Islet precursor cell (in vitro differentiated cells): ENCODE measurements around the gene DACT3.
A peak's percentile ranks its signal among the peaks of the same experiment; 100 is the strongest.

Experiments used
- DNase-seq: peaks from one replicate; pipeline ENCODE4 v3.0.0-alpha.2; 2018

Gene DACT3, protein sequence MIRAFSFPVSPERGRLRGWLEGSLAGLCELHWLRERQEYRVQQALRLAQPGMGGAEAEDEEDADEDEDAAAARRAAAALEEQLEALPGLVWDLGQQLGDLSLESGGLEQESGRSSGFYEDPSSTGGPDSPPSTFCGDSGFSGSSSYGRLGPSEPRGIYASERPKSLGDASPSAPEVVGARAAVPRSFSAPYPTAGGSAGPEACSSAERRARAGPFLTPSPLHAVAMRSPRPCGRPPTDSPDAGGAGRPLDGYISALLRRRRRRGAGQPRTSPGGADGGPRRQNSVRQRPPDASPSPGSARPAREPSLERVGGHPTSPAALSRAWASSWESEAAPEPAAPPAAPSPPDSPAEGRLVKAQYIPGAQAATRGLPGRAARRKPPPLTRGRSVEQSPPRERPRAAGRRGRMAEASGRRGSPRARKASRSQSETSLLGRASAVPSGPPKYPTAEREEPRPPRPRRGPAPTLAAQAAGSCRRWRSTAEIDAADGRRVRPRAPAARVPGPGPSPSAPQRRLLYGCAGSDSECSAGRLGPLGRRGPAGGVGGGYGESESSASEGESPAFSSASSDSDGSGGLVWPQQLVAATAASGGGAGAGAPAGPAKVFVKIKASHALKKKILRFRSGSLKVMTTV

GRCh38 chr19:46661020-46661731 is at the start of gene DACT3:
TSS of gene DACT3 (minus strand) at chr19:46661182. CDS start at chr19:46661064, 118 bp downstream.
- peak; percentile 100 for DNase-seq

DNA sequence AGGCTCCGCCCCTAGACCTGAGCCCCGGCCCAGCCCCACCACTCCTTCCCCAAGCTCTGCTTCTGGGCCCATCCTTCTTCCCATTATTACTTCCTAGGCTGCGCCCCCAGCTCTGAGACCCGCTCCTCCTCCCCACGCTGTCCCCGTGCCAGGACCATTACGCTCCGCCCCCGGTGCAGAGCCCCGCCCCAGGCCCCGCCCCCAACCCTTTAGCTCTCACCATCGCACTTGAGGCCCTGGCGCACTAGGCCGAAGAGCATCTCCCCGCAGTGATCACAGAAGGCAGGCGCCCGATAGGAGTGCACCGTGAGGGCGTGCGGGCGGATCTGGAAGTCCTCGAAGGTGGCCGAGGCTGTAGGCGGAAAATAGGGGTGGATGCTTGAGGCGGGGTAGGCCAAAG is 49.7 kb upstream of the DACT3 start:
- DNase-seq: no peak

DNA sequence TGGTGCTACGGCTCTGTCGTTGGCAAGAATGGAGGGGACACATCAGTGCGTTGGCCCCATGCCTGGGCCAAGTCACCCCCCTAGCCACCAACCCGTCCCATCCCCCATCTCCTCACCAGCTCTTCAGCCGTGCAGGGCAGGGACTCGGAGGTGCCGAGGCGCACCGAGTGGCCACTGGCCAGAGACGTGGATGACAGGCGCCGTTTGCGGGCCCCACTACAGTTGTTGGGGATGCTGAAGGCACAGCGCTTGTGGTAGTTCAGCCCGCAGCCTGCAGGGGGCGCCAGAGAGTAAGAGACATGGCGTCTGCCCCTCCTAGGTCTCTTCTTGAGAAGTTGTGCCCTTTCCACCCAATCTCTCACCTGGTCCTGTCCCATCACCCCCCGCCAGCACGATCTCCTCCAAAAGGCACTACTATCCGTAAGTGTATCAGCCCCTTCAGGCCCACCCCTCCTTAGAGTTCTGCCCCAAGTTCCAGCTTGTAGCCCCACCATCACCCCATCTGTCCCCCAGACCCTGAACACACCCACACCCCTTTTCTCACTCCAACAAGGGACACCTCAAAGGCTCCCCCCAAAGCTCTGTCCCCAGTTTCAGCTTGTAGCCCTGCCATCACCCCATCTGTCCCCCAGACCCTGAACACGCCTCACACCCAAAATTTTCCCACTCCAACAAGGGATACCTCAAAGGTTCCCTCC is 43.5 kb upstream of the DACT3 start:
- DNase-seq: peak; percentile 74

DNA sequence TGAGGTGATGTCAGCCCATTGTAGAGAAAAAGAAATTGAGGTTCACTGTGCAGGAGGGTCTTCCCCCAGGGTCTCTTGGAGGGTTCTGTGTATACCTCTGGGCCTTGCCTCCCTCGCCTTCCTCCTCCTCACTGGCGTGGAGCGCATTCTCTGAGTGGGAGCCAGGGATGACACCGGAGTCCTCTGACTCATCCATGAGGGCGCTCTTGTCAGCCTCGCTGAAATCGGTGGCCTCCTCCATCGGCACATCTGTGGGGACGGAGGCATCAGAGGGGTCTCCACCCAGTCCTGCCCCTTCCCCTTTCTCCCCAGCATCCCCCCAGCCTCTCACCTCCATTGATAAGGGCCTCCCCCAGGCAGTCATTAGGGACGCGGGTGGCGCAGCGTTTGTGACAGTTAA is 39.7 kb upstream of the DACT3 start:
- DNase-seq: no peak

DNA sequence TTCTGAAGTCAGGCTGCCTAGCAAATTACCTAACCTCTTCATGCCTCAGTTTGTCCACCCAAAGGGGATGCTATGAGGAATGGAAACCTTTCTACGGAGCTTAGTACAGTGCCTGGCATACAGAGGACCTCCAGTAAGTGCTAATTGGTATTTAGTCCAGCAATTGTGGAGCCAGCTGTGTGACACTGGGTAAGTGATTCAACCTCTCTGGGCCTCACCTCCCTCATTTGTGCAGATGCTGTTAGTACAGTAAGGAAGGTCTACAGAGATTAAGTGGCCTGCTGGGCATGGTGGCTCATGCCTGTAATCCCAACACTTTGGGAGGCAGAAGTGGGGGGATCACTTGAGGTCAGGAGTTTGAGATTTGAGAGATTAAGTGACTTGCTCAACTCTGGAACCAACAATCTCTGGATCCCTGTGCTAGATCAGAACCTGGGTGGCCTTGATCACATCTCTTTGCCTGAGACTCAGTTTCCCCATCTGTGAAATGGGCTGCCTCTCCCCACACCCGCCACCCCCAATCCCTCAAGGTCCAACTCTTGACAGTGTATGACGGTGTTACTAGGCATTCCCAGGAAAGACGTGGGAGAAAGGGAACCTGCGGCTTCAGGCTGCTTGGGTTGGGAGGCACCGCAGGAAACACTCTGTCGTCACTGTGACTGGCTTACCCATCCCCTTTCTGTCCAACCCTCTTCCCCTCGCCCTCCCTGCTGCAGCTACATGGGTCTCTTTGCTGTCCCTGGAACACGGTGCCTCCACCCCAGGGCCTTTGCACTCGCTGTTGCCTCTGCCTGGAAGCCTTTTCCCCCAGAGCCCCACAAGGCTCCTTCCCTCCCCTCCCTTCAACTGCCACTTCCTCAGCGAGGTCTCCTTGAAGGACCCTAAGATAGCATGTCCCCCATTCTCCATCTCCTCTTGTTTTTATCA is 37.7 kb upstream of the DACT3 start:
- no peak for DNase-seq

DNA sequence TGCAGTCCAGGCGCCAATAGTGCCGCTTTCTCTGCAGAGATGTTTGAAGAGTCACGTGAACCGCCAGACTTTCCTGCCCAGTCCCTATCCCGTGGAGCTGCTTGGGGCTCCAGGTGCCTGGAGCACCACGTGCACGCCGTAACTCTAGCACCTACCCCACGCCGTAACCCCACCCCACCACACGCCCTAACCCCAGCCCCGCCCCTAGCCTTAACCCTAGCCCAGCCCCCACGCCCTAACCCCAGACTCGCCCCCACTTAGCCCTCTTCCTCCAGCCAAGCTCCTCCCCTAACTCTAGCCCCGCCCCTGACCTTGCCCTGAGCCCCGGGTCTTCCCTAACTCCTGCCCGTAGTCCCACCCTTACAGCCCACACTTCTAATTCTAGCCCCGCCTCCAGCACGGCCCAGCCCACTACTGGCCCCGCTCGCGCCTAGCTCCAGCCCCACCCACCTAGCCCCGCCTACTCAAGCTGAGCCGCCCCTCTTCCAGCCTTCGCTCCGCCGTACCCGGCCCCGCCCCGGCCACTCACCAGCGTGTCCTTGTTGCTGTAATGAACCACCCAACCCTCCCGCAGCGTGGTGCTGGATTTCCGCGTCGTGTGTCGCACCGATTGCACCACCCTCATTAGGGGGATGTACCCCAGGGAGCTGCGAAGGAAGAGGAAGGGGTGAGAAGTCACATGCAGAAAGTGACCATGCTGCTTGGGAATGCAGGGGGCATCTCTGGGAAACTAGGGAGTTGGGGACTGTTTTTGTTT is 36.4 kb upstream of the DACT3 start:
- DNase-seq: peak; percentile 99

- DNase-seq: no peak
Observed at GRCh38 chr19:46696866-46697203, 35.9 kb upstream of the DACT3 start.

DNA sequence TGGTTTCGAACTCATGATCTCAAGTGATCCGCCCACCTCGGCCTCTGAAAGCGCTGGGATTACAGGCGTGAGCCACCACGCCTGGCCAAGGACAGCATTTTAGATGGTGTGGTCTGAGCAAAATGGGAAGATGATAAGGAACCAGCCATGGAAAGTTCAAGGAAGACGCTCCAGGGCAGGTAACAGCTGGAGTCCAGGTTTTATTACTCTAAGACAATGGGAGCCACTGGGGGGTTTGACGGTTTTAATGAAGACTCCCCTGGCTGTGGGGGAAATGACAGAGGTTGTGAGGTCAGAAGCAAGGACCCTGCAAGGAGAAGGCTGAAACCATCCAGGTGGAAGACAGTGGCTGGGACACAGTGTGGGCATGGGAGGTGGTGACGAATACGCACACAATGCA is 35.1 kb upstream of the DACT3 start:
- DNase-seq: no peak

DNA sequence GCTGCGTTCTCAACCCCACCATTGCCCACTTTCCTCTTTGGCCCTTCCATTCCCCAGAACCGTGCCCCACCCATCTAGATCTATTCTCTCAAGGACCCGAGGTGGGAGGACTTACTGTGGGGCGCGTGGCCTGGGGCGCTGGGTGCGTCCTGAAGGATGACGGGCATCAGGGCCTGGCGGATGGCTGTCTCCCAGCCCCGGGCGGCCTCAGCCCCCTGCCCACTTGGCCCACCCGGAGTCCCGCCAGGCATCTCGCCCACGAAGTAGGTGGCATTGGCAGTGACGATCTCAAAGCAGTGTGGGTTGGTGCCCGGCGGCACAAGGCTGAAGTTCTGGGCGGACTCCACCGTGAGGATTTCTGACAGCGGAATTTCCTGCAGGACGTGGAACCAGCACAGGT is 32.8 kb upstream of the DACT3 start:
- DNase-seq: no peak

GRCh38 chr19:46692918-46693722 is 32.1 kb upstream of the DACT3 start:
- no peak for DNase-seq

DNA sequence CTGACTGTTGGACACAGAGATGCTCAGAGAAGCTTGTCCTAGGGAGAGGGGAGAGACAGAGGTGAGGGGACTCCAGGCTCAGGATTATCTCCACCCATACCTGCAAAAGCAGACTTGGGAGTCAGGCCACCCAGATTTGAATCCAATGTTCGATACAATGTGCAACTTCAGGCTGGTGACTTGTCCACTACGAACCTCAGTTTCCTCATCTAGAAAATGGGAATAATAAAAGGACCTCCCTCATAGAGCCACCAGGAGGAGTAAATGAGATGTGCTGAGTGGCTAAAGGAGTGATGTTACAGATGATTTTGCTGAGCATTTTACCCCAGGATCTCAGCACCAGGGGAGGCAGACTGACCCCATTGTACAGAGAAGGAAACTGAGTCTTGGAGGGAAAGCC is 31.0 kb upstream of the DACT3 start:
- no peak for DNase-seq

DNA sequence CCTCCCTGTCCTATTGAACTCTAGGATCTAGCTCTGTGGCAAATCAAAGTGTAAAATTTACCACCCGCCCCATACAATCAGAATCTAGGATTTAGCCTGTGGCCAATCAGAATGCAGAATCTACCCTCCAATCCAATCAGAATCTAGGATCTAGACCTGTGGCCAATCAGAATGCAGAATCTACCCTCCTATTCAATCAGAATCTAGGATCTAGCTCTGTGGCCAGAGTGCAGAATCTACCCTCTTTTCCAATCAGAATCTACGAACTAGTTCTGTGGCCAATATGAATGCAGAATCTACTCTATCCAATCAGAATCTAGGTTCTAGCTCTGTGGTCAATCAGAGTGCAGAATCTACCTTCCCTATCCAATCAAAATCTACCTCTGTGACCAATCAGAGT is 30.1 kb upstream of the DACT3 start:
- no peak for DNase-seq

DNA sequence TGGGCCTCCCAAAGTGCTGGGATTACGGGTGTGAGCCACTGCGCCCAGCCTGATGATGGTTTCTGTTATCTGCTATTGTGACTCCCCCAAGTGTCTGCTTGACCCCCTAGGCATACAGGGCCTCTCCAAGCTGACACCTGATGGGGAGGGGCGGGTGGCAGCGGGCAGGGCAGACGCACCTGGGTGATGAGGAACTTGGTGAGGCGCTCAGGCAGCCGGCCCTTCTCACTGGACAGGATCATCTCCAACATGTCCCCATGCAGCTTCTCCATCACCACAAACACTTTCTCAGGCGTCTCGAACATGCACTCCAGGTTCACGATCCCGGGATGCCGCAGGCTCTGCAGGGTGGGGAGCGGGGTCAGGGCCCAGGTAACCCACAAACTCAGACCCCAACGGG is 28.4 kb upstream of the DACT3 start:
- DNase-seq: no peak

DNA sequence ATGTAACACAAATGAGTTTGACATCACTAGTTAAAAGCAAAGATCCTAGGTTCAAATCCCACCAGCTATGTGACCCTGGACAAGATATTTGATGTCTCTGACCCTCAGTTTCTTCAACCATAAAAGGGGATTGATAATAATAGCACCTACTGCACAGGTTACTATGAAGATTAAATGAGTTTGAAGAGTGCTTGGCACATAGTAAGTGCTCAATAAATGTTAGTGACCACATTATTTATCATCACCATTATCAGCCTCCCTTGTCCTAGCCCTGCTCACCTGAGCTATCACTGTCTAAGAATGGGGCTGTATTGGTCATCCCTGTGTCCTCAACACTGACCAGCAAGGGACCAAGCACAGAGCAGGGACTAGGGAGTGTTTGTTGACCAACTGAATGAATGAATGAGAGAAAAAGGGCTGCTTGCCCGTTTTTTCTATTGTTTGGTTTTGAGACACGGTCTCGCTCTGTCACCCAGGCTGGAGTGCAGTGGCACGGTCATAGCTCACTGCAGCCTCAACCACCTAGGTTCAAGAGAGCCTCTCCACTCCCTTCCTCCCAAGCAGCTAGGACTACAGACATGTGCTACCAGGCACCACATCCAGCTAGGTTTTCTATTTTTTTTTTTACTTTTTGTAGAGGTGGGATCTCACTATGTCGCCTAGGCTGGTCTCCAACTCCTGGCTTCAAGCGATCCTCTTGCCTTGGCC is 26.6 kb upstream of the DACT3 start:
- DNase-seq: no peak

- no peak for DNase-seq
Observed at GRCh38 chr19:46685189-46685588, 24.2 kb upstream of the DACT3 start.

- DNase-seq: peak; percentile 71
Observed at GRCh38 chr19:46678110-46678732, 17.2 kb upstream of the DACT3 start.

DNA sequence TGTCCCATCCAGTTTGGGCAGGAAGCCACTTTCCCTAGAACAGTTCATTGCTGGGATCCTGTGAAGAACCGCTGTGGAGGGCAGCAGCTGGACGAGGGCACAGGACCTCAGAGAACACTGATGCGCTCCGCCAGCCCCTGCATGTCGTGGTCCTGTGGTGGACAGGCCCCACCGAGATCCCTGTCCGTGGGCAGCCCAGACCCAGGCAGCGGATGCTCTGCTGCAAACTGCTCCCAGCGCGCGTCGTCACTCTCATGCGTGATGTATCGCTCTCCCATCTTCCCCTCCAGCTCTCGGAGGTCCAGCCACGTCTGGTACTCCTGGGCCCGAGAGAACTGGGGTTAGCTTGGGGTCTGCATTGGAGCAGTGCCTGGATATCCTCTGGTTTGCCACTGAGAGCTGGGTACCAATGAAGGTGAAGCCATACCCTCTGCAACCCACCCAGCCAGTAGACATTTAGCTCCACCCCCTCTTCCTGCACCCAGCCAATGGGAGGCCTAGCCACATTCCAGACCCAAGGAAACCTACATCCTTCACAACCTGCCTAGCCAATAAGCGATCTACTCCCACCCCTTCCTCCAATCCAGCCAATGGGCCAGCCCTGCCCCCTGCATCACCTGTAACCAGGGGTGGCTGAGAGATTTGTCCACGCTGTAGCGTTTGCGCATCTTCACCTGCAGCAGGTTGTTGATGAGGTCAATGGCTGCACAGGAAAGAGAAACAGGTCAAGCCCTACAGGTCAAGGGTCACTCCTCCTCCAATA is 13.6 kb upstream of the DACT3 start:
- DNase-seq: peak; percentile 84

DNA sequence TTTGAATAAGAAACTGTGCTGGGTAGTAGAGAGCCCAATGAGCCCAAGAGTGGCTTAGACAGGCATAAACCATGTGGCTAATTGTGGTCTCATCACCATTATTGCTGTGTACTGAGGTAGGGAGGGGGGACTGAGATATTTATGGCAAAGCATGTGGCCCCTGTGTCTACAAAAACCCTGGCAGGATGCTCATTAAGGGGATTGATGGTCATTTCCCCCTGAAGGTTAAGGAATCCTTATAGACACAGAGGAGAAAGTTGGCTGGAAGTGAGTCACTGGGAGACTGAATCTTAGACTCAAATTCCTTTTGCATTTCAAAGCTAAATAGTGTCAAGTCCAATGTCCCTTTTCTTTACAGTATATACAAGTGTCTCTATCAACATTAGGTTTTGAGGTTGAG is 9.8 kb upstream of the DACT3 start:
- DNase-seq: no peak

GRCh38 chr19:46668662-46669061 is 7.7 kb upstream of the DACT3 start:
- DNase-seq: no peak
